Renal cortex interstitium (tissue), 11 donors: Measurements from ENCODE around the gene ELMO2. TPM values are rescaled to one million over a fixed set of nuclear protein-coding genes. Genes with fewer than 3 reads are reported as not detected.

Experiments used
- DNase-seq, 11 donors: peaks; one replicate each; pipeline ENCODE4 v3.0.0-alpha.2; 2013; ENCODE audit warnings: low read depth in 9 of 11, low spot score in 4 of 11; ENCODE audit errors: extremely low read depth in 1 of 11
- polyA plus RNA-seq, 3 donors: library from polyadenylated mRNA; unstranded; fragments of 120-200 nt; gene quantifications; one replicate each; pipeline ENCODE4 v1.2.1, GENCODE V29; 2013; ENCODE audit not compliant: insufficient read length in 3 of 3

Gene ELMO2
- polyA plus RNA-seq, 3 donors = 60.7 to 68.7 (median 64.0) TPM

- no peak for DNase-seq
Measured at GRCh38 chr20:46325789-46326188, 80.6 kb downstream of the ELMO2 start.

- no peak for DNase-seq
Measured at GRCh38 chr20:46324960-46325703, 81.3 kb downstream of the ELMO2 start.

GRCh38 chr20:46324379-46324778, 82.0 kb downstream of the ELMO2 start:
- no peak for DNase-seq

GRCh38 chr20:46323557-46323956, 82.9 kb downstream of the ELMO2 start:
- no peak for DNase-seq

- no peak for DNase-seq
Measured at GRCh38 chr20:46322641-46323040, 83.8 kb downstream of the ELMO2 start.

- no peak for DNase-seq
Measured at GRCh38 chr20:46317685-46318177, 88.7 kb downstream of the ELMO2 start.

GRCh38 chr20:46316984-46317684, 89.3 kb downstream of the ELMO2 start:
- DNase-seq = no peak

Other genes with a start within 250 kb of the ELMO2 start
- gene CDH22, start 98.1 kb downstream of the ELMO2 start, polyA plus RNA-seq = under 1 TPM in 1 of 3 donors, not detected in 2; 0.04 TPM
- gene ZNF334, start 106.9 kb upstream of the ELMO2 start, polyA plus RNA-seq = 10 to 100 TPM; 26.4 to 44.9 (median 33.6) TPM
- not detected for gene OCSTAMP, start 144.0 kb upstream of the ELMO2 start, polyA plus RNA-seq
- 10 to 100 TPM; 17.4 to 24.8 (median 19.7) TPM for gene SLC13A3, start 244.8 kb upstream of the ELMO2 start, polyA plus RNA-seq